ENCODE measurements around the gene TBC1D22A. TPM values are rescaled to one million over a fixed set of nuclear protein-coding genes. Genes with fewer than 3 reads are reported as not detected.

Gene TBC1D22A
- total RNA-seq, 1 experiment from 2014 or later = 18.2 TPM

- H3K4me3 ChIP-seq = no peak overlapping the region
- H3K36me3 ChIP-seq = no peaks in the 10 kb centered on the region
- no peaks in the 10 kb centered on the region for H3K9me3 ChIP-seq
- DNase-seq = no peak
- H3K27me3 ChIP-seq = no peaks in the 10 kb centered on the region
These were observed 98.1 kb downstream of the TBC1D22A start for GRCh38 chr22:46860562-46860961.

DNA sequence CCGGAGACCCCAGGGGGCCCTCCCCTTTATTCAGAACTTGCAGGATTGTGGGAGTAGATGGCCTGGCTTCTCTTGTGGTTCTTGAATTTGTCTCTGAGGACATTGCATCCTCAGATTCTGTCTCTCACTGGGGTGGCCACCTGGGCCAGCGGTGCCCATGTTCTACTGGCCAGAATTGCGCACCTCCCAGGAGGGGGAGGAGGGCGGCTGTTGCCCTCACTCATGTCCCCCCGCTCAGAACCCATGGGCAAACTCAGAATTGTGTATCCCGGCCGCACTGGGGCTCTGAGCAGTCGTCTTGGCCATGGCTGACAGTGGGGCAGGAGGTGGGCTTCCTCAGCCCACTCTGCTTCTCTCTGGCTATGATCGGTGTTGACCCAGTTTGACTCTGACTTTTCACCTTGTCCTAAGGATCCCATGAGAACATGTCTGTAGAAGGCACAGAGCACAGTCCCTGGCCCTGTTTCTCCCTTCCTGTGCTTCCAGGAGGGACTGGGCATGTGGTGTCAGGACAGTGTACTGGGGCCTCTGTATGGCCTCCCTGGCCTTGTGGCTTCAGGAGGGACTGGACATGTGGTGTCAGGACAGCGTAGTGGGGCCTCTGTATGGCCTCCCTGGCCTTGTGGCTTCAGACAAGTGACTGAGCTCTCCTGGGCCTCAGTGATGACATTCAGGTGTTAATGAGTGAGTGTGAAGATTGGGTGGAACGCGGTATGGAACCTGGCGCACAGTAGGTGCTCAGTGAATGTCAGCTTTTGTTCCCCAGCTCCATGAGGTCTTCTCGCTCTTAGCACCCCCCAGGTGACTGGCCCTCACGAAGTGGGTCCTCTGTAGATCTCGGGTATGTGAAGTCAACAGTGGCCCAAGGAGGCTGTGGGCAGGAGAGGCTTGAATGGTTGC, 99.3 kb downstream of the TBC1D22A start:
- no peak for DNase-seq

GRCh38 chr22:46862418-46863324, 100.2 kb downstream of the TBC1D22A start:
- DNase-seq = no peak
- Histone ChIP-seq H3K27me3 (no peaks in the 10 kb centered on the region), H3K9me3 (no peaks in the 10 kb centered on the region), H3K36me3 (peaks cover 4% of the 10 kb centered on the region; the same call in 1 of the 2 replicates), H3K4me3 (no peak overlapping the region)

More for the DNA sequence above, 99.3 kb downstream of the TBC1D22A start:
- Histone ChIP-seq H3K4me3 (no peak overlapping the region), H3K36me3 (no peaks in the 10 kb centered on the region), H3K27me3 (no peaks in the 10 kb centered on the region), H3K9me3 (no peaks in the 10 kb centered on the region)

GRCh38 chr22:46863794-46864193, 101.3 kb downstream of the TBC1D22A start:
- H3K27me3 ChIP-seq = no peaks in the 10 kb centered on the region
- DNase-seq = no peak
- no peaks in the 10 kb centered on the region for H3K9me3 ChIP-seq
- H3K36me3 ChIP-seq = peaks cover 4% of the 10 kb centered on the region; the same call in 1 of the 2 replicates
- no peak overlapping the region for H3K4me3 ChIP-seq

GRCh38 chr22:46864314-46865051, 102.0 kb downstream of the TBC1D22A start:
- no peak overlapping the region for H3K4me3 ChIP-seq
- H3K9me3 ChIP-seq = no peaks in the 10 kb centered on the region
- no peak for DNase-seq
- H3K27me3 ChIP-seq = no peaks in the 10 kb centered on the region
- peaks cover 4% of the 10 kb centered on the region; the same call in 1 of the 2 replicates for H3K36me3 ChIP-seq

- H3K9me3 ChIP-seq = peaks cover 3% of the 10 kb centered on the region
- no peaks in the 10 kb centered on the region for H3K27me3 ChIP-seq
- DNase-seq = no peak
- H3K36me3 ChIP-seq = peaks cover 4% of the 10 kb centered on the region; the same call in 1 of the 2 replicates
- no peak overlapping the region for H3K4me3 ChIP-seq
These were observed 102.6 kb downstream of the TBC1D22A start for GRCh38 chr22:46865052-46865434.

GRCh38 chr22:46865642-46866041, 103.2 kb downstream of the TBC1D22A start:
- Histone ChIP-seq H3K36me3 (peaks cover 8% of the 10 kb centered on the region), H3K27me3 (no peaks in the 10 kb centered on the region), H3K9me3 (peaks cover 9% of the 10 kb centered on the region), H3K4me3 (no peak overlapping the region)
- DNase-seq = no peak

GRCh38 chr22:46866591-46866990, 104.1 kb downstream of the TBC1D22A start:
- Histone ChIP-seq H3K4me3 (no peak overlapping the region), H3K36me3 (peaks cover 16% of the 10 kb centered on the region), H3K27me3 (no peaks in the 10 kb centered on the region), H3K9me3 (peaks cover 18% of the 10 kb centered on the region)
- peak; percentile 44 for DNase-seq

DNA sequence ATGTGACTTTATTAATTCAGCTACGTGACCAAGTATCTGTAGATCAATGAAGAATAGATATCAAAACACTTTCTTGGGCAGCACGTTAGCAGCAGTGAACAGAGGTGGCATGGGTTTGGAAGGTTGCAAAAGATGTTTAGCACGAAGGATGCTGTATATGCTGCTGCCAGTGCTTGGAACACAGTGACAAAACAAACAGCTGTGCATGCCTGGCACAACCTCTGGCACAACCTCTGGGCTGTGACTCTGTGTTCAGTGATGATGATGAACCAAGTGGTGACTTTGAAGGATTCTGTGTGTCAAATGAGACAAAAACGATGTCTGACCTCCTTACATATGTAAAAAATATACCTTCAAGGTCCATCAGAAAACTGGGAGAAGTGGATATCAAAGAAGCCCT, 104.7 kb downstream of the TBC1D22A start:
- H3K36me3 ChIP-seq = peaks cover 16% of the 10 kb centered on the region
- H3K27me3 ChIP-seq = no peaks in the 10 kb centered on the region

DNA sequence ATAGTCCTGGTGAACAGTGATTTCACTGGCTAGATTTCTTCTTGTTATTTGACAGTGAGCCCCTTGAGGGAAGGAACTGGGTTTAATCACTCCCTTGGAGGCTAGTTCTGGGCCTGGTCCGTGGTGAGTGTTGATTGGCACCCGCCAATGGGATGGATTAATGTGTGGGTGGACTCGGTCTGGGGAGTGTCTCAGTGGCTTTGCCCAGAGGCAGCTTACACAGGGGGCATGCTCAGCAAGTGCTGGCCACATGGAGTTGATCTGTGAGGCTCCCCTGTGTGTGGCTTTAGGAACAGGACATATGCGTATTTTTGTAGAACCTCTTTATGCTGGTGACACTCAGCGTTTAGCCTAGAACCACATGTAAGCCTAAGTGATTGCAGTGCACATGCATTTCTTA, 106.9 kb downstream of the TBC1D22A start:
- H3K9me3 ChIP-seq = peaks cover 30% of the 10 kb centered on the region
- no peaks in the 10 kb centered on the region for H3K27me3 ChIP-seq
- H3K4me3 ChIP-seq = no peak overlapping the region
- DNase-seq = no peak
- peaks cover 16% of the 10 kb centered on the region for H3K36me3 ChIP-seq

More for the DNA sequence above, 104.7 kb downstream of the TBC1D22A start:
- Histone ChIP-seq H3K4me3 (no peak overlapping the region), H3K9me3 (peaks cover 23% of the 10 kb centered on the region)
- DNase-seq = no peak

DNA sequence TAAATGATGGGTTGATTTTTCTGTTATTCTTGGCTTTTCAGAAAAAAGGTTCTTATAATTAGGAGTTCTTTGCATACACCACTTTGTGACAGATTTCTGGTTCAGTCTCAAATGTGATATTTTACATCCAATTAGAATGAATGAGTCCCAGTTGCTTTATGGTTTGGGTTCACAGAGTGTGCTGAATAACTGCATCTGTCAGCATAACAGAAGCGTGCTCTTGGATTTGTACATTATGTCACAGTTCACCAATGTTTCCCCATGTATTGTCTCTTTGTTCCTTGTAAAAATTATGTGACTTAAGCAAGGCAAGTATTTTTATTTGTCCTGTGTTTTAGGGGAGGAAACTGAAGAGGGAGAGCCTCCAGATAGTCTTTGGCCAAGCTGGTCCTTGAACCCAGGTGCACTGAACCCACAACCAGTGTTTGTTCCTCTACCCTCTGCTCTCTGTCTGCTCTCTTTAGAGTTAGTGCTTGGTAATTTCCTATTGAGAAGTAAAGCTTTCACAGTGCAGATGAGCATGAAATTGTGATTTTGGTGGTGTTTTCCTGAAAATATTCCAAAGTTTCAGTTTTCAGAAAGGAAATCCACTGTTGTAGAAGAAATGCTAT, 107.5 kb downstream of the TBC1D22A start:
- H3K27me3 ChIP-seq = no peaks in the 10 kb centered on the region
- peaks cover 16% of the 10 kb centered on the region for H3K36me3 ChIP-seq
- H3K9me3 ChIP-seq = peaks cover 30% of the 10 kb centered on the region
- DNase-seq = no peak
- no peak overlapping the region for H3K4me3 ChIP-seq

GRCh38 chr22:46871826-46872225, 109.4 kb downstream of the TBC1D22A start:
- no peak for DNase-seq
- Histone ChIP-seq H3K27me3 (no peaks in the 10 kb centered on the region), H3K36me3 (peaks cover 16% of the 10 kb centered on the region), H3K4me3 (no peak overlapping the region), H3K9me3 (peaks cover 30% of the 10 kb centered on the region)

DNA sequence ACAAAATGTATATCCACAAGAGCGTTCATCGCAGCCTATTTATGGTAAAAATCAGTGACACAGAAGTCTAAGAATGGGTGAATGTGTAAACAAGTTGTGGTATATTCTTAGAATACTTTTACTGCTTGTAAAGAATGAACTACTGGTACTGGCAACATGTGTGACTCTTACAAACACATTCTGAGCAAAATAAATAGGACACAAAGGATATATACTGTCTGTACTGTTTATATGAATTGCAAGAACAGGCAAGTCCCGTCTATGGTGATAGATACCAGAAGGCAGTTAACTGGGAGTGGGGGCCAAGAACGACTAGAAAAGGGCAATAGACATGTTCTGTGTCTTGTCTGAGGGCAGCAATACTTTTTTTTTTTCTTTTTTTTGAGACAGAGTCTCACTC, 112.6 kb downstream of the TBC1D22A start:
- H3K27me3 ChIP-seq = no peaks in the 10 kb centered on the region
- H3K36me3 ChIP-seq = peaks cover 12% of the 10 kb centered on the region
- no peak overlapping the region for H3K4me3 ChIP-seq
- DNase-seq = no peak
- H3K9me3 ChIP-seq = peaks cover 27% of the 10 kb centered on the region

DNA sequence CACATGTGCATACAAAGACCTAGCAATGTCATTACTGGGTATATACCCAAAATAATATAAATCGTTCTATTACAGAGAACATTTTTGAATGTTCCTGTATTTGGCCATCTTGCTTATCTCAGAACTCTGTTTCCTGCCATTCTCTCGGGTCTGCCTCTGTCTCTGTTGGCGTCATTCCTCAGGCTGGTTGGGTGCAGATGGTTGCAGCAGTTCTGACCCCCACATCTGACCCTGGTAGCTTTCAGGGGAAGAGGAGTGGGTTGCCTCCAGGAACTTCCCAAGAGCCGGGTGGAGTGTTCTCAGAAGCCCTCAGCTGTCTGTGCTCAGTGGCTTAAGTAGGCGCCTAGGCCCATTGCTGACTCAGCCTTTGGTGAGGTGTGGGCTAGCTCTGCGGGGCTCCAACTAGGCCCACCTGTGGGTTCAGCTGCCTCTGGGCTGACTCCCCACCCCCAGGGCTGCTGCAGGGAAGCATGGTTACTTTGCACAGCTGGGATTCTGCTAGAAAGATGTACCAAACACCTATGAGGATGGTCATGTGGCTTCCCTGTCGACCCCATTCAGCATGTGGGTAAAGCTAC, 114.0 kb downstream of the TBC1D22A start:
- no peaks in the 10 kb centered on the region for H3K27me3 ChIP-seq
- H3K4me3 ChIP-seq = no peak overlapping the region
- peaks cover 2% of the 10 kb centered on the region for H3K36me3 ChIP-seq
- DNase-seq = no peak
- peaks cover 14% of the 10 kb centered on the region for H3K9me3 ChIP-seq

GRCh38 chr22:46878191-46878948, 115.9 kb downstream of the TBC1D22A start:
- no peaks in the 10 kb centered on the region for H3K9me3 ChIP-seq
- no peak overlapping the region for H3K4me3 ChIP-seq
- 0 out of 2 replicates have a peak, but pooled peaks cover 3% of the 10 kb centered on the region for H3K36me3 ChIP-seq
- DNase-seq = no peak
- H3K27me3 ChIP-seq = no peaks in the 10 kb centered on the region

Measured in MG63 (cell line).